Astrocyte (in vitro differentiated cells and primary cell): ENCODE measurements around the gene ATL2. TPM values are rescaled to one million over a fixed set of nuclear protein-coding genes. Genes with fewer than 3 reads are reported as not detected.
"Not testable (repeated sequence)": the region's sequence is repeated elsewhere in the genome, so short reads cannot be mapped to it uniquely, and the experiment has no call there.

Experiments used
- DNase-seq: peaks from one replicate; pipeline ENCODE4 v3.0.0-alpha.2; 2010; ENCODE audit warnings: low read depth
- FAIRE-seq: peaks from 2 replicates; lab custom pipeline; 2011; peaks lifted over from hg19 to GRCh38; lab: Jason Lieb, UNC
- H2AFZ ChIP-seq: 2 replicates; pipeline ENCODE4 v1.6.0; 2012; ENCODE audit warnings: low read depth, low read length, inconsistent platforms
- H3K27ac ChIP-seq: 2 replicates; pipeline ENCODE4 v1.5.1; 2011; ENCODE audit warnings: low read depth, low read length, inconsistent platforms
- H3K27me3 ChIP-seq: 2 replicates; pipeline ENCODE4 v1.6.0; 2011; ENCODE audit warnings: low read length, inconsistent platforms; ENCODE audit not compliant: insufficient read depth
- H3K36me3 ChIP-seq: 2 replicates; pipeline ENCODE4 v1.5.1; 2011; ENCODE audit warnings: low read length, inconsistent platforms; ENCODE audit not compliant: insufficient read depth
- H3K4me1 ChIP-seq: 2 replicates; pipeline ENCODE4 v1.5.1; 2011; ENCODE audit warnings: low read length, inconsistent platforms; ENCODE audit not compliant: insufficient read depth
- H3K4me2 ChIP-seq: 2 replicates; pipeline ENCODE4 v1.6.0; 2012; ENCODE audit warnings: low read length, inconsistent platforms
- H3K4me3 ChIP-seq: 2 replicates; pipeline ENCODE4 v1.5.1; 2011; ENCODE audit warnings: low read depth, mild to moderate bottlenecking, low read length, inconsistent platforms; ENCODE audit not compliant: insufficient read depth
- H3K79me2 ChIP-seq: 2 replicates; pipeline ENCODE4 v1.6.0; 2012; ENCODE audit warnings: mild to moderate bottlenecking, low read length, inconsistent platforms; ENCODE audit not compliant: insufficient read depth
- H3K9ac ChIP-seq: 2 replicates; pipeline ENCODE4 v1.6.0; 2012; ENCODE audit warnings: mild to moderate bottlenecking, low read length, inconsistent platforms
- H3K9me3 ChIP-seq: 2 replicates; pipeline ENCODE4 v1.5.1; 2012; ENCODE audit warnings: low read depth, mild to moderate bottlenecking, low read length, inconsistent platforms; ENCODE audit not compliant: insufficient read depth
- H4K20me1 ChIP-seq: 2 replicates; pipeline ENCODE4 v1.6.0; 2012; ENCODE audit warnings: low read length, inconsistent platforms; ENCODE audit not compliant: insufficient read depth
- H3K27ac Mint-ChIP-seq: one replicate; pipeline ENCODE4 v1.8.0; 2021; ENCODE audit warnings: mild to moderate bottlenecking, mixed read lengths; ENCODE audit not compliant: unreplicated experiment
- H3K27me3 Mint-ChIP-seq: one replicate; pipeline ENCODE4 v1.8.0; 2021; ENCODE audit warnings: low read depth, mixed read lengths; ENCODE audit not compliant: unreplicated experiment
- H3K36me3 Mint-ChIP-seq: one replicate; pipeline ENCODE4 v1.8.0; 2021; ENCODE audit warnings: low read depth, mixed read lengths; ENCODE audit not compliant: unreplicated experiment
- H3K4me1 Mint-ChIP-seq: one replicate; pipeline ENCODE4 v1.8.0; 2021; ENCODE audit warnings: low read depth, mixed read lengths; ENCODE audit not compliant: unreplicated experiment
- H3K4me3 Mint-ChIP-seq: one replicate; pipeline ENCODE4 v1.8.0; 2021; ENCODE audit warnings: mild to moderate bottlenecking, moderate library complexity, mixed read lengths; ENCODE audit not compliant: unreplicated experiment
- H3K9me3 Mint-ChIP-seq: one replicate; pipeline ENCODE4 v1.8.0; 2021; ENCODE audit warnings: mild to moderate bottlenecking, mixed read lengths; ENCODE audit not compliant: unreplicated experiment
- EZH2 ChIP-seq: IDR thresholded peaks from 2 replicates; pipeline ENCODE4 v1.6.1; 2012; ENCODE audit warnings: mild to moderate bottlenecking, low read length, inconsistent platforms; ENCODE audit not compliant: insufficient read depth
- total RNA-seq: library from RNA; stranded (reverse); gene quantifications from 2 replicates; pipeline ENCODE4 v1.2.1, GENCODE V29; 2021
- TF ChIP-seq, protein P1 (sequence below): IDR thresholded peaks from 2 replicates; pipeline ENCODE4 v1.5.1; 2011; ENCODE audit warnings: low read depth, mild to moderate bottlenecking, inconsistent platforms, low read length, moderate library complexity; ENCODE audit not compliant: insufficient read depth

The ATL2 gene
- total RNA-seq, 1 donor from 2014 or later: 34.9 TPM

DNA sequence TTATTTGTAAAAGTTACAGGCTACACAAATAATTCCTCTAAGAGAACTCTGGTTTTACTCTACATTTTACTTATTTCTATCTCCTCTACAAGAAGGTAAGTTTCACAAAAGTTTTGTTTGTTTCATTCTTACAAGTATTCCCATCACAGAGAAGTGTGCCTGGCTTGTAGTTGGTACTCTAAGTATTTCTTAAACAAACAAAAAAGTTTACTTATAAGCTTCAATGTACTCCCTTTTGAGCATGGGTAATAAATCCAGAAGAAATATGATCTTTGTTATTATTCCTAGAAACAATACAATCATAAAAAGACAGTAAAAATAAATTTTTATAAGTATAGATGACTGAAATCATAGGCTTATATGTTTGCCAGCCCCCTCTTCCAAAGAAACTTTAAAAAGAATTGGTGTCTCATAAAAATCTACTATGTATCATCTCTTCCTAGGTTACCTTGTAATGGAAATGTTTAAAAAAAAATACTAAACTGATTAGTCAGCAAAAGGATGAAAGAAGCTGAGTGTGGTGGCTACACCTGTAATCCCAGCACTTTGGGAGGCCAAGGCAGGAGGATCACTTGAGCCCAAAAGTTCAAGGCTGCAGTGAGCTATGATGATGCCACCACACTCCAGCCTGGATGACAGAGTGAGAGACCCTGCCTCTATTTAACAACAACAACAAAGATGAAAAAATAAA lies 54.7 kb downstream of the ATL2 start:
- TF ChIP-seq, protein P1, sequence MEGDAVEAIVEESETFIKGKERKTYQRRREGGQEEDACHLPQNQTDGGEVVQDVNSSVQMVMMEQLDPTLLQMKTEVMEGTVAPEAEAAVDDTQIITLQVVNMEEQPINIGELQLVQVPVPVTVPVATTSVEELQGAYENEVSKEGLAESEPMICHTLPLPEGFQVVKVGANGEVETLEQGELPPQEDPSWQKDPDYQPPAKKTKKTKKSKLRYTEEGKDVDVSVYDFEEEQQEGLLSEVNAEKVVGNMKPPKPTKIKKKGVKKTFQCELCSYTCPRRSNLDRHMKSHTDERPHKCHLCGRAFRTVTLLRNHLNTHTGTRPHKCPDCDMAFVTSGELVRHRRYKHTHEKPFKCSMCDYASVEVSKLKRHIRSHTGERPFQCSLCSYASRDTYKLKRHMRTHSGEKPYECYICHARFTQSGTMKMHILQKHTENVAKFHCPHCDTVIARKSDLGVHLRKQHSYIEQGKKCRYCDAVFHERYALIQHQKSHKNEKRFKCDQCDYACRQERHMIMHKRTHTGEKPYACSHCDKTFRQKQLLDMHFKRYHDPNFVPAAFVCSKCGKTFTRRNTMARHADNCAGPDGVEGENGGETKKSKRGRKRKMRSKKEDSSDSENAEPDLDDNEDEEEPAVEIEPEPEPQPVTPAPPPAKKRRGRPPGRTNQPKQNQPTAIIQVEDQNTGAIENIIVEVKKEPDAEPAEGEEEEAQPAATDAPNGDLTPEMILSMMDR: no peak
- TF ChIP-seq EZH2: no peak
- Mint-ChIP-seq H3K27me3 (no peaks in the 10 kb centered on the region), H3K36me3 (peaks cover 2% of the 10 kb centered on the region), H3K4me3 (no peak overlapping the region), H3K4me1 (peaks cover 4% of the 10 kb centered on the region), H3K9me3 (no peaks in the 10 kb centered on the region), H3K27ac (no peak overlapping the region)
- Histone ChIP-seq H3K9ac (no peak overlapping the region), H3K9me3 (no peaks in the 10 kb centered on the region), H3K27ac (no peak overlapping the region), H3K4me3 (no peak overlapping the region), H4K20me1 (peaks cover 10% of the 10 kb centered on the region), H3K79me2 (peaks cover 11% of the 10 kb centered on the region), H3K36me3 (no peaks in the 10 kb centered on the region), H3K4me2 (no peak overlapping the region), H3K4me1 (no peaks in the 10 kb centered on the region), H2AFZ (no peak overlapping the region), H3K27me3 (no peaks in the 10 kb centered on the region)
- DNase-seq: no peak
- FAIRE-seq: no peak

DNA sequence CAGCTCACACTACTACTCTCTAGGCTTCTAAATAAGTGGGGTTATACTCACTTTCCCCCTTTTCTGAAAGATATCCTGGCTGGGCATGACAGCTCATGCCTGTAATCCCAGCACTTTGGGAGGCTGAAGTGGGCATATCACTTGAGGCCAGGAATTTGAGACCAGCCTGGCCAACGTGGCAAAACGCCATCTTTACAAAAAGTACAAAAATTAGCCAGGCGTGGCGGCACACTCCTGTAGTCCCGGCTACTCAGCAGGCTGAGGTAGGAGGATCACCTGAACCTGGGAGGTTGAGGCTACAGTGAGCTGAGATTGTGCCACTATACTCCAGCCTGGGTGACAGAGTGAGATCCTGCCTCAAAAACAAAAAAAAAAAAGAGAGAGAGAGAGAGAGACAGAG lies 57.8 kb downstream of the ATL2 start:
- FAIRE-seq, H3K27me3 Mint-ChIP-seq: not testable (repeated sequence)

DNA sequence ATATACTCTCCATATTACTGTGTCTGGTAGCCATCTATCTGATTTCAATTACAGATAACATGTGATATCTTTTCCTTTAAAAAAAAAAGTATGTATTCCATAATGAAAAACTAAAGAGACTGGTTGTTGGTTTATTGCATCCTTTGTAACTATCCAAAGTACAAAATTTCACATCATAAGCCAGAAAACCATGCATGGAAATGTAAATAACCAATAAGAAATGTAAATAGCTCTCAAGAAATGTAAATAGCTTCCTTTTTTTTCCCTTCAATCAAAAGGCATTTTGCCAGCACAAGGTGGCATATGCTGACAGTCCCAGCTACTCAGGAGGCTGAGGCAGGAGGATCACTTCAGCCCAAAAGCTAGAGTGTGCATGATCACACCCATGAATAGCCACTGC lies 59.3 kb downstream of the ATL2 start:
- Histone ChIP-seq H2AFZ (no peak overlapping the region), H3K4me2 (no peak overlapping the region), H3K79me2 (no peaks in the 10 kb centered on the region), H3K9ac (no peak overlapping the region), H3K27ac (no peak overlapping the region), H4K20me1 (peaks cover 11% of the 10 kb centered on the region), H3K4me1 (no peaks in the 10 kb centered on the region), H3K4me3 (no peak overlapping the region), H3K9me3 (no peaks in the 10 kb centered on the region), H3K27me3 (no peaks in the 10 kb centered on the region), H3K36me3 (peaks cover 11% of the 10 kb centered on the region)
- H3K36me3 Mint-ChIP-seq: peaks cover 3% of the 10 kb centered on the region
- no peaks in the 10 kb centered on the region for H3K9me3 Mint-ChIP-seq
- no peak overlapping the region for H3K27ac Mint-ChIP-seq
- no peak for FAIRE-seq
- DNase-seq: no peak
- TF ChIP-seq, protein P1: no peak
- TF ChIP-seq EZH2: no peak
- H3K4me1 Mint-ChIP-seq: no peaks in the 10 kb centered on the region
- H3K27me3 Mint-ChIP-seq: no peaks in the 10 kb centered on the region
- H3K4me3 Mint-ChIP-seq: no peak overlapping the region

More for the DNA sequence above, 57.8 kb downstream of the ATL2 start:
- not testable (repeated sequence) for H3K36me3 ChIP-seq, H3K4me1 Mint-ChIP-seq, H3K36me3 Mint-ChIP-seq, H3K9ac ChIP-seq, H3K4me3 Mint-ChIP-seq, H3K9me3 Mint-ChIP-seq, H3K4me1 ChIP-seq, H3K27ac Mint-ChIP-seq, H3K27me3 ChIP-seq, DNase-seq, H3K4me2 ChIP-seq, H3K9me3 ChIP-seq, H3K79me2 ChIP-seq, H3K27ac ChIP-seq, H3K4me3 ChIP-seq, H2AFZ ChIP-seq
- H4K20me1 ChIP-seq: peaks cover 13% of the 10 kb centered on the region
